ENCODE measurements around the gene DRD1.

DRD1 gene

GRCh38 chr5:175467983-175468690 lies 24.2 kb upstream of the DRD1 start:
- Histone ChIP-seq H3K36me3 (ENCODE audit: control insufficient read depth, insufficient read depth, low read length) (no peaks in the 10 kb centered on the region), H3K27ac (ENCODE audit: low read depth, low read length, severe bottlenecking) (no peak overlapping the region), H3K4me3 (ENCODE audit: extremely low read depth, insufficient read depth, low read length, poor library complexity, severe bottlenecking) (no peak overlapping the region), H3K9me3 (ENCODE audit: control insufficient read depth, low read length) (no peaks in the 10 kb centered on the region), H3K4me1 (ENCODE audit: control insufficient read depth, insufficient read depth, low read length, poor library complexity, severe bottlenecking) (no peaks in the 10 kb centered on the region)
- 78 to 83% methylated on average over 7 to 8 of the region's 11 CpGs for WGBS, 2 experiments (ENCODE audit: insufficient coverage in 2 of 2)

- Histone ChIP-seq H3K36me3 (ENCODE audit: control insufficient read depth, insufficient read depth, low read length) (no peaks in the 10 kb centered on the region), H3K4me1 (ENCODE audit: control insufficient read depth, insufficient read depth, low read length, poor library complexity, severe bottlenecking) (no peaks in the 10 kb centered on the region), H3K4me3 (ENCODE audit: extremely low read depth, insufficient read depth, low read length, poor library complexity, severe bottlenecking) (no peak overlapping the region), H3K9me3 (ENCODE audit: control insufficient read depth, low read length) (no peaks in the 10 kb centered on the region), H3K27ac (ENCODE audit: low read depth, low read length, severe bottlenecking) (no peak overlapping the region)
- 83 to 89% methylated on average over 4 to 5 of the region's 5 CpGs for WGBS, 2 experiments (ENCODE audit: insufficient coverage in 2 of 2)
These were observed 22.8 kb upstream of the DRD1 start for GRCh38 chr5:175466700-175467318.

GRCh38 chr5:175465282-175465681 lies 21.3 kb upstream of the DRD1 start:
- Histone ChIP-seq H3K36me3 (ENCODE audit: control insufficient read depth, insufficient read depth, low read length) (no peaks in the 10 kb centered on the region), H3K4me1 (ENCODE audit: control insufficient read depth, insufficient read depth, low read length, poor library complexity, severe bottlenecking) (no peaks in the 10 kb centered on the region), H3K4me3 (ENCODE audit: extremely low read depth, insufficient read depth, low read length, poor library complexity, severe bottlenecking) (no peak overlapping the region), H3K27ac (ENCODE audit: low read depth, low read length, severe bottlenecking) (no peak overlapping the region), H3K9me3 (ENCODE audit: control insufficient read depth, low read length) (no peaks in the 10 kb centered on the region)
- 30 to 73% methylated on average over 2 to 3 of the region's 3 CpGs for WGBS, 2 experiments (ENCODE audit: insufficient coverage in 2 of 2)

- Histone ChIP-seq H3K36me3 (ENCODE audit: control insufficient read depth, insufficient read depth, low read length) (no peaks in the 10 kb centered on the region), H3K27ac (ENCODE audit: low read depth, low read length, severe bottlenecking) (no peak overlapping the region), H3K9me3 (ENCODE audit: control insufficient read depth, low read length) (no peaks in the 10 kb centered on the region), H3K4me3 (ENCODE audit: extremely low read depth, insufficient read depth, low read length, poor library complexity, severe bottlenecking) (no peak overlapping the region), H3K4me1 (ENCODE audit: control insufficient read depth, insufficient read depth, low read length, poor library complexity, severe bottlenecking) (no peaks in the 10 kb centered on the region)
- 8 to 20% methylated on average over 1 to 2 of the region's 3 CpGs for WGBS, 2 experiments (ENCODE audit: insufficient coverage in 2 of 2)
These were observed 20.9 kb upstream of the DRD1 start for GRCh38 chr5:175464942-175465233.

GRCh38 chr5:175464074-175464941 lies 20.3 kb upstream of the DRD1 start:
- Histone ChIP-seq H3K27ac (ENCODE audit: low read depth, low read length, severe bottlenecking) (no peak overlapping the region), H3K4me3 (ENCODE audit: extremely low read depth, insufficient read depth, low read length, poor library complexity, severe bottlenecking) (no peak overlapping the region), H3K4me1 (ENCODE audit: control insufficient read depth, insufficient read depth, low read length, poor library complexity, severe bottlenecking) (no peaks in the 10 kb centered on the region), H3K9me3 (ENCODE audit: control insufficient read depth, low read length) (no peaks in the 10 kb centered on the region), H3K36me3 (ENCODE audit: control insufficient read depth, insufficient read depth, low read length) (no peaks in the 10 kb centered on the region)
- 36 to 57% methylated on average over 7 to 8 of the region's 11 CpGs for WGBS, 2 experiments (ENCODE audit: insufficient coverage in 2 of 2)

GRCh38 chr5:175463641-175464040 lies 19.7 kb upstream of the DRD1 start:
- Histone ChIP-seq H3K27ac (ENCODE audit: low read depth, low read length, severe bottlenecking) (no peak overlapping the region), H3K4me1 (ENCODE audit: control insufficient read depth, insufficient read depth, low read length, poor library complexity, severe bottlenecking) (no peaks in the 10 kb centered on the region), H3K4me3 (ENCODE audit: extremely low read depth, insufficient read depth, low read length, poor library complexity, severe bottlenecking) (no peak overlapping the region), H3K9me3 (ENCODE audit: control insufficient read depth, low read length) (no peaks in the 10 kb centered on the region), H3K36me3 (ENCODE audit: control insufficient read depth, insufficient read depth, low read length) (no peaks in the 10 kb centered on the region)
- 79 to 100% methylated on average over 2 to 3 of the region's 3 CpGs for WGBS, 2 experiments (ENCODE audit: insufficient coverage in 2 of 2)

GRCh38 chr5:175461370-175461769 lies 17.4 kb upstream of the DRD1 start:
- 91 to 93% methylated on average over 12 of the region's 13 CpGs for WGBS, 2 experiments (ENCODE audit: insufficient coverage in 2 of 2)
- Histone ChIP-seq H3K4me3 (ENCODE audit: extremely low read depth, insufficient read depth, low read length, poor library complexity, severe bottlenecking) (no peak overlapping the region), H3K36me3 (ENCODE audit: control insufficient read depth, insufficient read depth, low read length) (no peaks in the 10 kb centered on the region), H3K9me3 (ENCODE audit: control insufficient read depth, low read length) (no peaks in the 10 kb centered on the region), H3K27ac (ENCODE audit: low read depth, low read length, severe bottlenecking) (no peak overlapping the region), H3K4me1 (ENCODE audit: control insufficient read depth, insufficient read depth, low read length, poor library complexity, severe bottlenecking) (no peaks in the 10 kb centered on the region)

GRCh38 chr5:175460552-175460951 lies 16.6 kb upstream of the DRD1 start:
- WGBS, 2 experiments (ENCODE audit: insufficient coverage in 2 of 2), result 88 to 90% methylated on average over 2 of the region's 2 CpGs
- no peak overlapping the region for H3K4me3 ChIP-seq (ENCODE audit: extremely low read depth, insufficient read depth, low read length, poor library complexity, severe bottlenecking)
- H3K27ac ChIP-seq (ENCODE audit: low read depth, low read length, severe bottlenecking), result no peak overlapping the region
- no peaks in the 10 kb centered on the region for H3K9me3 ChIP-seq (ENCODE audit: control insufficient read depth, low read length)
- H3K4me1 ChIP-seq (ENCODE audit: control insufficient read depth, insufficient read depth, low read length, poor library complexity, severe bottlenecking), result no peaks in the 10 kb centered on the region
- H3K36me3 ChIP-seq (ENCODE audit: control insufficient read depth, insufficient read depth, low read length), result no peaks in the 10 kb centered on the region

- no peak overlapping the region for H3K4me3 ChIP-seq (ENCODE audit: extremely low read depth, insufficient read depth, low read length, poor library complexity, severe bottlenecking)
- WGBS, 2 experiments (ENCODE audit: insufficient coverage in 2 of 2), result 40 to 93% methylated on average over 1 to 3 of the region's 7 CpGs
- H3K4me1 ChIP-seq (ENCODE audit: control insufficient read depth, insufficient read depth, low read length, poor library complexity, severe bottlenecking), result no peaks in the 10 kb centered on the region
- no peaks in the 10 kb centered on the region for H3K9me3 ChIP-seq (ENCODE audit: control insufficient read depth, low read length)
- H3K27ac ChIP-seq (ENCODE audit: low read depth, low read length, severe bottlenecking), result no peak overlapping the region
- no peaks in the 10 kb centered on the region for H3K36me3 ChIP-seq (ENCODE audit: control insufficient read depth, insufficient read depth, low read length)
These were observed 16.1 kb upstream of the DRD1 start for GRCh38 chr5:175460126-175460525.

- 70 to 83% methylated on average over 1 of the region's 1 CpG for WGBS, 2 experiments (ENCODE audit: insufficient coverage in 2 of 2)
- no peaks in the 10 kb centered on the region for H3K9me3 ChIP-seq (ENCODE audit: control insufficient read depth, low read length)
- H3K36me3 ChIP-seq (ENCODE audit: control insufficient read depth, insufficient read depth, low read length), result no peaks in the 10 kb centered on the region
- no peaks in the 10 kb centered on the region for H3K4me1 ChIP-seq (ENCODE audit: control insufficient read depth, insufficient read depth, low read length, poor library complexity, severe bottlenecking)
- H3K4me3 ChIP-seq (ENCODE audit: extremely low read depth, insufficient read depth, low read length, poor library complexity, severe bottlenecking), result no peak overlapping the region
- no peak overlapping the region for H3K27ac ChIP-seq (ENCODE audit: low read depth, low read length, severe bottlenecking)
These were observed 13.5 kb upstream of the DRD1 start for GRCh38 chr5:175457466-175457865.
